ENCODE results near the gene ATXN7. TPM values are rescaled to one million over a fixed set of nuclear protein-coding genes. Genes with fewer than 3 reads are reported as not detected.

ATXN7 gene
- total and polyA plus RNA-seq, 10 of the 15 experiments (the other 5 are each of a cell fraction or from before 2014, with no cell fraction given) = 0.83 to 24.6 (median 8.5) TPM

GRCh38 chr3:64046996-64047594, 183.4 kb downstream of the ATXN7 start:
- FAIRE-seq (no peak), DNase-seq (ENCODE audit: low read depth, low spot score) (no peak), ATAC-seq (no peak)
- intact Hi-C loops (cut with micrococcal nuclease; ENCODE audit: unreplicated experiment) = no loop called here
- no peaks in the 10 kb centered on the region for H4K20me1 ChIP-seq (ENCODE audit: control insufficient read depth, insufficient read depth)
- BruUV-seq (replicated peaks) = no TSS peak
- H3K79me2 ChIP-seq (ENCODE audit: control insufficient read depth, insufficient read depth, low read length) = no peaks in the 10 kb centered on the region
- H3K4me1 ChIP-seq (ENCODE audit: control insufficient read depth, insufficient read depth, low read length) = no peaks in the 10 kb centered on the region
- no peaks in the 10 kb centered on the region for H3K9me3 ChIP-seq (replicated peaks; ENCODE audit: control insufficient read depth, insufficient read depth, low read length)
- no peak overlapping the region for H2AFZ ChIP-seq (ENCODE audit: control insufficient read depth, low read depth, low read length)
- no peak for TF ChIP-seq NKRF (conservative IDR thresholded peaks at IDR 0.05)
- TF ChIP-seq NFYA (IDR thresholded peaks at IDR 0.05; ENCODE audit: borderline replicate concordance, low read depth, low read length) = no peak
- TF ChIP-seq STAT3 (IDR thresholded peaks at IDR 0.05; ENCODE audit: low read depth, low read length) = no peak
- in situ Hi-C loops (cut with MboI) = no loop called here
- CTCF ChIA-PET = no interaction called here
- no peak overlapping the region for H3K27ac ChIP-seq (ENCODE audit: control insufficient read depth, insufficient read depth)
- WGBS (ENCODE audit: insufficient coverage, insufficient replicate concordance, low lambda C conversion rate, missing lambda C conversion rate) = 15% methylated on average over 6 of the region's 6 CpGs
- no peak overlapping the region for H3K9ac ChIP-seq (ENCODE audit: control insufficient read depth, insufficient read depth, low read length)
- POLR2A ChIA-PET = no interaction called here
- no peaks in the 10 kb centered on the region for H3K36me3 ChIP-seq (ENCODE audit: control insufficient read depth in 2 of 2, insufficient read depth in 2 of 2, low read length in 1 of 2)
- RAD21 ChIA-PET (ENCODE audit: unreplicated experiment) = no interaction called here
- H3K4me2 ChIP-seq (ENCODE audit: control insufficient read depth, insufficient read depth) = no peak overlapping the region
- SMC1A ChIA-PET (ENCODE audit: uncharacterized antibody, unreplicated experiment) = no interaction called here
- H3K27me3 ChIP-seq (replicated peaks in 1 of 2; ENCODE audit: control insufficient read depth in 2 of 2, insufficient read depth in 2 of 2, low read length in 1 of 2) = 0 out of 4 replicates have a peak, but pooled peaks cover 0 to 3% of the 10 kb centered on the region in 2 experiments
- H3K4me3 ChIP-seq = no peak overlapping the region

GRCh38 chr3:64047787-64048186, 184.1 kb downstream of the ATXN7 start:
- no peak overlapping the region for H2AFZ ChIP-seq (ENCODE audit: control insufficient read depth, low read depth, low read length)
- TF ChIP-seq RUNX3 (IDR thresholded peaks at IDR 0.05; ENCODE audit: low read length) = no peak
- TF ChIP-seq SKIL (IDR thresholded peaks at IDR 0.05; ENCODE audit: low read depth, poor library complexity, severe bottlenecking) = no peak
- no peak for TF ChIP-seq HDAC2 (IDR thresholded peaks at IDR 0.05)
- TF ChIP-seq EZH2 (IDR thresholded peaks at IDR 0.05; ENCODE audit: borderline replicate concordance, control insufficient read depth, low read depth, low read length) = no peak
- no peak for TF ChIP-seq HSF1 (IDR thresholded peaks at IDR 0.05; ENCODE audit: low read depth, low read length)
- no peaks in the 10 kb centered on the region for H3K79me2 ChIP-seq (ENCODE audit: control insufficient read depth, insufficient read depth, low read length)
- no TSS peak for BruUV-seq (replicated peaks)
- FAIRE-seq (no peak), DNase-seq (ENCODE audit: low read depth, low spot score) (no peak), ATAC-seq (no peak)
- ChIA-PET RAD21 (ENCODE audit: unreplicated experiment) (no interaction called here), CTCF (no interaction called here), SMC1A (ENCODE audit: uncharacterized antibody, unreplicated experiment) (no interaction called here), POLR2A (no interaction called here)
- no peak overlapping the region for H3K9ac ChIP-seq (ENCODE audit: control insufficient read depth, insufficient read depth, low read length)
- no peaks in the 10 kb centered on the region for H3K4me1 ChIP-seq (ENCODE audit: control insufficient read depth, insufficient read depth, low read length)
- H3K36me3 ChIP-seq (ENCODE audit: control insufficient read depth in 2 of 2, insufficient read depth in 2 of 2, low read length in 1 of 2) = no peaks in the 10 kb centered on the region
- H3K4me2 ChIP-seq (ENCODE audit: control insufficient read depth, insufficient read depth) = no peak overlapping the region
- H3K9me3 ChIP-seq (replicated peaks; ENCODE audit: control insufficient read depth, insufficient read depth, low read length) = no peaks in the 10 kb centered on the region
- no peaks in the 10 kb centered on the region for H4K20me1 ChIP-seq (ENCODE audit: control insufficient read depth, insufficient read depth)
- no peak overlapping the region for H3K4me3 ChIP-seq
- 57% methylated on average over 6 of the region's 7 CpGs for WGBS (ENCODE audit: insufficient coverage, insufficient replicate concordance, low lambda C conversion rate, missing lambda C conversion rate)
- in situ Hi-C loops (cut with MboI) = no loop called here
- H3K27me3 ChIP-seq (replicated peaks in 1 of 2; ENCODE audit: control insufficient read depth in 2 of 2, insufficient read depth in 2 of 2, low read length in 1 of 2) = peaks cover 0 to 3% of the 10 kb centered on the region in 2 experiments; a peak in 1 of 4 replicates
- H3K27ac ChIP-seq (ENCODE audit: control insufficient read depth, insufficient read depth) = no peak overlapping the region
- intact Hi-C loops (cut with micrococcal nuclease; ENCODE audit: unreplicated experiment) = no loop called here

Measured in GM12878 (cell line).